Activated CD8-positive, alpha-beta T cell treated with anti-CD3 and anti-CD28 coated beads for 36 hours (primary cell): ENCODE measurements around the gene RSPH9. TPM values are rescaled to one million over a fixed set of nuclear protein-coding genes. Genes with fewer than 3 reads are reported as not detected.
A peak's percentile ranks its signal among the peaks of the same experiment; 100 is the strongest.
"Not testable (repeated sequence)": the region's sequence is repeated elsewhere in the genome, so short reads cannot be mapped to it uniquely, and the experiment has no call there.

ENCODE experiments used
- ATAC-seq: fragments of 200-7000 bp; cut with Tn5 transposase; one replicate; pipeline ENCODE4 v1.10.0; 2021; ENCODE audit warnings: mild to moderate bottlenecking, moderate library complexity
- CTCF ChIA-PET: fragments of 350-600 bp; sonication (Branson Sonifier 250); formaldehyde crosslinking; loops from one replicate; lab custom pipeline; 2021; ENCODE audit warnings: antibody characterized with exemption; lab: Charles Lee
- POLR2A ChIA-PET: fragments of 350-600 bp; sonication (Branson Sonifier 250); formaldehyde crosslinking; loops from one replicate; lab custom pipeline; 2021; ENCODE audit warnings: antibody characterized with exemption; lab: Charles Lee
- DNase-seq: peaks from one replicate; pipeline ENCODE4 v3.0.0-alpha.2; 2020
- H3K27ac Mint-ChIP-seq: one replicate; pipeline ENCODE4 v1.8.0; 2021; ENCODE audit warnings: mild to moderate bottlenecking, mixed read lengths
- H3K27me3 Mint-ChIP-seq: one replicate; pipeline ENCODE4 v1.8.0; 2021; ENCODE audit warnings: mixed read lengths
- H3K36me3 Mint-ChIP-seq: one replicate; pipeline ENCODE4 v1.8.0; 2021; ENCODE audit warnings: low read depth, mixed read lengths
- H3K4me1 Mint-ChIP-seq: one replicate; pipeline ENCODE4 v1.8.0; 2021; ENCODE audit warnings: low read depth, mixed read lengths
- H3K4me3 Mint-ChIP-seq: one replicate; pipeline ENCODE4 v1.8.0; 2021; ENCODE audit warnings: mild to moderate bottlenecking, moderate library complexity, mixed read lengths
- H3K9me3 Mint-ChIP-seq: one replicate; pipeline ENCODE4 v1.8.0; 2021; ENCODE audit warnings: mixed read lengths
- intact Hi-C: fragments of 100-400 bp; cut with micrococcal nuclease; formaldehyde crosslinking; loops from one replicate; pipeline ENCODE4 v1.10.0; 2022
- total RNA-seq, 2 experiments: library from RNA; stranded (reverse); gene quantifications; one replicate each; pipeline ENCODE4 v1.2.3, GENCODE V29; 2021
- TF ChIP-seq, protein P1 (sequence below): fragments of 200-600 bp; IDR thresholded peaks from one replicate; pipeline ENCODE4 v1.8.0; 2022; ENCODE audit warnings: antibody characterized with exemption, mild to moderate bottlenecking

RSPH9 gene
- total RNA-seq, 2 experiments from 2014 or later = 0.11 TPM; not detected in 1

- Mint-ChIP-seq H3K4me3 (peak overlapping the region; percentile 71), H3K36me3 (peaks cover 7% of the 10 kb centered on the region), H3K4me1 (peaks cover 10% of the 10 kb centered on the region), H3K27me3 (no peaks in the 10 kb centered on the region), H3K9me3 (no peaks in the 10 kb centered on the region), H3K27ac (peak overlapping the region; percentile 17)
- TF ChIP-seq, protein P1, sequence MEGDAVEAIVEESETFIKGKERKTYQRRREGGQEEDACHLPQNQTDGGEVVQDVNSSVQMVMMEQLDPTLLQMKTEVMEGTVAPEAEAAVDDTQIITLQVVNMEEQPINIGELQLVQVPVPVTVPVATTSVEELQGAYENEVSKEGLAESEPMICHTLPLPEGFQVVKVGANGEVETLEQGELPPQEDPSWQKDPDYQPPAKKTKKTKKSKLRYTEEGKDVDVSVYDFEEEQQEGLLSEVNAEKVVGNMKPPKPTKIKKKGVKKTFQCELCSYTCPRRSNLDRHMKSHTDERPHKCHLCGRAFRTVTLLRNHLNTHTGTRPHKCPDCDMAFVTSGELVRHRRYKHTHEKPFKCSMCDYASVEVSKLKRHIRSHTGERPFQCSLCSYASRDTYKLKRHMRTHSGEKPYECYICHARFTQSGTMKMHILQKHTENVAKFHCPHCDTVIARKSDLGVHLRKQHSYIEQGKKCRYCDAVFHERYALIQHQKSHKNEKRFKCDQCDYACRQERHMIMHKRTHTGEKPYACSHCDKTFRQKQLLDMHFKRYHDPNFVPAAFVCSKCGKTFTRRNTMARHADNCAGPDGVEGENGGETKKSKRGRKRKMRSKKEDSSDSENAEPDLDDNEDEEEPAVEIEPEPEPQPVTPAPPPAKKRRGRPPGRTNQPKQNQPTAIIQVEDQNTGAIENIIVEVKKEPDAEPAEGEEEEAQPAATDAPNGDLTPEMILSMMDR = no peak
- CTCF ChIA-PET = interaction anchor here (0.9 to 5.5 kb wide), 5 partner anchors 8 to 434 kb away, joined by 3 to 38 read pairs (median 3); no protein-coding TSS in a partner anchor
- ATAC-seq = peak; percentile 5
- intact Hi-C loops = no loop called here
- DNase-seq = no peak
- POLR2A ChIA-PET = interaction anchor here (0.9 to 4.0 kb wide), 3 partner anchors 10 to 16 kb away, joined by 3 to 15 read pairs (median 5); partner anchors contain the start of gene MAD2L1BP
Observed at GRCh38 chr6:43645613-43645964, 753 bp downstream of the RSPH9 start.

DNA sequence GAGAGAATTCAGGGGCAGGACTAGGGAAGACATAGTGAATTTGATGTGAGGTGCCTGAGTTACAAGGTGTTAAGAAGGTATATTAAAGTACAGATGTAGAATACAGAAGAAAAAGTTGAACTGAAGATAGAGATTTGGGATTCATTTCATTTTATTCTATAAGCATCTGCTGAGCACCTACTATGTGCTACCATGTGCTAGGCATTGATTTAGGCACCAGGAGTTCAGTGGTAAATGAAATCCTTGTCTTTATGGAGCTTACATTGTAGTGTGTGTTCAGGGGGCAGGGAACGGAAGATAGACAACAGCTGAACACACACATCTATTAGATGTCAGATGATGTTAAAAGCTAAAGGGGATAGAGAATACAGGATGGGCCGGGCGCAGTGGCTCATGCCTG, 2.8 kb downstream of the RSPH9 start:
- no peak overlapping the region for H3K27ac Mint-ChIP-seq
- POLR2A ChIA-PET = interaction anchor here (0.7 to 4.0 kb wide), 2 partner anchors 12 to 137 kb away, joined by 3 to 15 read pairs; partner anchors contain the start of gene MAD2L1BP
- DNase-seq = no peak
- H3K9me3 Mint-ChIP-seq = no peaks in the 10 kb centered on the region
- no peaks in the 10 kb centered on the region for H3K36me3 Mint-ChIP-seq
- no peak overlapping the region for H3K4me3 Mint-ChIP-seq
- TF ChIP-seq, protein P1 = no peak
- H3K27me3 Mint-ChIP-seq = no peaks in the 10 kb centered on the region
- CTCF ChIA-PET = interaction anchor here (1.1 to 5.5 kb wide), 4 partner anchors 11 to 123 kb away, joined by 3 to 38 read pairs (median 4); partner anchors contain the start of genes MAD2L1BP and VEGFA
- intact Hi-C loops = no loop called here
- peaks cover 5% of the 10 kb centered on the region for H3K4me1 Mint-ChIP-seq
- no peak for ATAC-seq

GRCh38 chr6:43648248-43648647, 3.4 kb downstream of the RSPH9 start:
- DNase-seq = no peak
- ChIA-PET POLR2A (interaction anchor here (4.0 kb wide), 1 partner anchor 12 kb away, joined by 15 read pairs; the partner anchor contains the start of gene MAD2L1BP), CTCF (interaction anchor here (1.6 to 5.5 kb wide), 3 partner anchors 12 to 18 kb away, joined by 3 to 38 read pairs (median 4); partner anchors contain the start of gene MAD2L1BP)
- TF ChIP-seq, protein P1 = no peak
- H3K4me3 Mint-ChIP-seq = no peak overlapping the region
- intact Hi-C loops = no loop called here
- no peaks in the 10 kb centered on the region for H3K27me3 Mint-ChIP-seq
- no peaks in the 10 kb centered on the region for H3K9me3 Mint-ChIP-seq
- no peak for ATAC-seq
- no peaks in the 10 kb centered on the region for H3K36me3 Mint-ChIP-seq
- peaks cover 5% of the 10 kb centered on the region for H3K4me1 Mint-ChIP-seq
- H3K27ac Mint-ChIP-seq = no peak overlapping the region

- intact Hi-C loops = not testable (repeated sequence)
Observed at GRCh38 chr6:43652822-43653221, 8.0 kb downstream of the RSPH9 start.

DNA sequence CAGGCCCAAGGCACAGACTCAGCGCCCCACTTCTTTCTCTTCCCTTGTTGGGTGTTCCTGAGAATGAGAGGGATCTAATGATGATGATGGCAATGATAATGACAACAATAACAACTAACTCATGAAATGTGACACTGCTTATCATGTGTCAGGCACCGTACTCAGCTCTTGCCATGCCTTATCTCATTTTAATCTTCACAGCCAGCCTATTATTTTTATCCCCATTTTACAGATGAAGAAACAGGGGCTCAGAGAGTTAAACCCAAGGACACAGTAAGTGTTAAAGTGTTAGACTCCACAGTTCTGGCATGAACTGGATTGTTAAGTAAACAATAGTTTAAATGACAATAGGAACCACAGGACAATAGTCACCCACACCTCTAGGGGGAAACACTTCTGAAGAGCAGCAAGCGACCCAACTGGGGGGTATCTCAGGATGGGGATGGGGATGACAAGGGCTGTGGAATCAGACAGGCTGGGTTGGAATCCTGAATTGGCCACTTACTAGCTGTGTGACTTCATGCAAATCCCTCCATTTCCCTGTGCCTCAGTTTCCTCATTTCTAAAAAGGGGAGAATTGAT, 12.5 kb downstream of the RSPH9 start:
- TF ChIP-seq, protein P1 = no peak
- Mint-ChIP-seq H3K4me1 (peaks cover 4% of the 10 kb centered on the region), H3K36me3 (no peaks in the 10 kb centered on the region), H3K27ac (no peak overlapping the region), H3K9me3 (peaks cover 1% of the 10 kb centered on the region), H3K27me3 (no peaks in the 10 kb centered on the region), H3K4me3 (no peak overlapping the region)
- intact Hi-C loops = no loop called here
- ChIA-PET POLR2A (no interaction called here), CTCF (interaction anchor here (1.2 to 3.0 kb wide), 3 partner anchors 10 to 67 kb away, joined by 3 to 15 read pairs (median 3); partner anchors contain the start of gene MRPS18A)
- ATAC-seq = no peak
- DNase-seq = no peak

More at GRCh38 chr6:43652822-43653221, 8.0 kb downstream of the RSPH9 start:
- H3K27ac Mint-ChIP-seq, H3K4me3 Mint-ChIP-seq, H3K4me1 Mint-ChIP-seq, POLR2A ChIA-PET, H3K27me3 Mint-ChIP-seq, H3K9me3 Mint-ChIP-seq, ATAC-seq, DNase-seq, H3K36me3 Mint-ChIP-seq: not testable (repeated sequence)
- CTCF ChIA-PET = interaction anchor here (1.0 to 2.1 kb wide), 4 partner anchors 13 to 121 kb away, joined by 3 to 11 read pairs (median 3); no protein-coding TSS in a partner anchor
